ENCODE data around the gene FARSB. TPM values are rescaled to one million over a fixed set of nuclear protein-coding genes. Genes with fewer than 3 reads are reported as not detected.

The FARSB gene
- total and polyA plus RNA-seq, 2 donors: 15.1 to 17.1 TPM

GRCh38 chr2:222545823-222546795, 109.8 kb downstream of the FARSB start:
- Histone ChIP-seq H3K27ac (ENCODE audit: low read depth) (no peak overlapping the region), H3K4me1 (ENCODE audit: insufficient read depth) (no peaks in the 10 kb centered on the region), H3K4me3 (ENCODE audit: low read depth, low read length) (no peak overlapping the region), H3K36me3 (ENCODE audit: insufficient read depth) (no peaks in the 10 kb centered on the region)
- no peak for DNase-seq (ENCODE audit: extremely low spot score)
- WGBS: 43% methylated on average over 6 of the region's 6 CpGs

- no peaks in the 10 kb centered on the region for H3K4me1 ChIP-seq (ENCODE audit: insufficient read depth)
- no peak overlapping the region for H3K27ac ChIP-seq (ENCODE audit: low read depth)
- no peaks in the 10 kb centered on the region for H3K36me3 ChIP-seq (ENCODE audit: insufficient read depth)
- H3K4me3 ChIP-seq (ENCODE audit: low read depth, low read length): no peak overlapping the region
- DNase-seq (ENCODE audit: extremely low spot score): no peak
- 75% methylated on average over 1 of the region's 1 CpG for whole genome bisulfite sequencing
Observed at GRCh38 chr2:222544661-222545060, 111.2 kb downstream of the FARSB start.

- H3K27ac ChIP-seq (ENCODE audit: low read depth): no peak overlapping the region
- H3K4me3 ChIP-seq (ENCODE audit: low read depth, low read length): no peak overlapping the region
- WGBS: 89% methylated on average over 3 of the region's 3 CpGs
- no peaks in the 10 kb centered on the region for H3K4me1 ChIP-seq (ENCODE audit: insufficient read depth)
- H3K36me3 ChIP-seq (ENCODE audit: insufficient read depth): no peaks in the 10 kb centered on the region
- DNase-seq (ENCODE audit: extremely low spot score): no peak
Observed at GRCh38 chr2:222538535-222538934, 117.4 kb downstream of the FARSB start.

DNA sequence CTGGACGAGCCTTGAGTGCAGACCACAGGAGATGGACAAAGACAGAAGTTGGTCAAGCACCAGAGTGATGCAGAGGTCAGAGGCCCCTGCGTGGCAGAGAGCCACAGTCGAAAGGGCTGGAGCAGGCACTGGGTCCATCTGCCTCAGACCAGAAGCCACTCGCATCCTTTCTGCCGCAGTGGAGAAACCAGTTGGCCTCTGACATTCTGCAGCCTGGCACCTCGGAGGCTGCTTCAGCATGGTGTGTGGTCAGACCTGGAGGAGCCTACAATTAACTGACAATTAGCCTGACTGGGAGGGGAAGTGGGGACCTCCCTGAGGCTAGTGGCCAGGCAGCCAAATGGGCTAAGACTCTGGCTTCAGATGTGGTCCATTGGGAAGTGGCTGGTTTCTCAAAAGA, 120.4 kb downstream of the FARSB start:
- 63% methylated on average over 6 of the region's 6 CpGs for WGBS
- Histone ChIP-seq H3K27ac (ENCODE audit: low read depth) (no peak overlapping the region), H3K4me1 (ENCODE audit: insufficient read depth) (no peaks in the 10 kb centered on the region), H3K4me3 (ENCODE audit: low read depth, low read length) (no peak overlapping the region), H3K36me3 (ENCODE audit: insufficient read depth) (no peaks in the 10 kb centered on the region)
- DNase-seq (ENCODE audit: extremely low spot score): no peak

DNA sequence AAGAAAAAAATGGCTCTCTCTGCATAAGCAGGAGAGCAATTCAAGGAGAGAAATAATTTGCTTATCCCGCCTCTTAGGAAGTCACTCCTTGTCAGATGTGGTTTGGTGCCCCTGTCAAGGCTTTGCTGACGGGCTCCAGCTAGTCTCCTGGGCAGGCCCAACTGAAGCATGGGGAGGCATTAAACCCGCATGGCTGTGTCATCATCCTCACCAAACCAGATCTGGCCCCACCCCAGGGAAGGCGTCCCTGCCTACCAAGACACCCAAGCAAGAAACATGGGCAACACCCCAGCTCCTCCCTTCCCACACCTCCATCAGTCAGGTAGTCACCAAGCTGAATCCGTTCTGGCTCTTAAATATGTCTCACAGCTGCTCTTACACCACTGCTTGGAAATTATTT, 123.6 kb downstream of the FARSB start:
- no peak for DNase-seq (ENCODE audit: extremely low spot score)
- no peak overlapping the region for H3K27ac ChIP-seq (ENCODE audit: low read depth)
- H3K4me3 ChIP-seq (ENCODE audit: low read depth, low read length): no peak overlapping the region
- no peaks in the 10 kb centered on the region for H3K36me3 ChIP-seq (ENCODE audit: insufficient read depth)
- no peaks in the 10 kb centered on the region for H3K4me1 ChIP-seq (ENCODE audit: insufficient read depth)
- WGBS: 81% methylated on average over 5 of the region's 5 CpGs

DNA sequence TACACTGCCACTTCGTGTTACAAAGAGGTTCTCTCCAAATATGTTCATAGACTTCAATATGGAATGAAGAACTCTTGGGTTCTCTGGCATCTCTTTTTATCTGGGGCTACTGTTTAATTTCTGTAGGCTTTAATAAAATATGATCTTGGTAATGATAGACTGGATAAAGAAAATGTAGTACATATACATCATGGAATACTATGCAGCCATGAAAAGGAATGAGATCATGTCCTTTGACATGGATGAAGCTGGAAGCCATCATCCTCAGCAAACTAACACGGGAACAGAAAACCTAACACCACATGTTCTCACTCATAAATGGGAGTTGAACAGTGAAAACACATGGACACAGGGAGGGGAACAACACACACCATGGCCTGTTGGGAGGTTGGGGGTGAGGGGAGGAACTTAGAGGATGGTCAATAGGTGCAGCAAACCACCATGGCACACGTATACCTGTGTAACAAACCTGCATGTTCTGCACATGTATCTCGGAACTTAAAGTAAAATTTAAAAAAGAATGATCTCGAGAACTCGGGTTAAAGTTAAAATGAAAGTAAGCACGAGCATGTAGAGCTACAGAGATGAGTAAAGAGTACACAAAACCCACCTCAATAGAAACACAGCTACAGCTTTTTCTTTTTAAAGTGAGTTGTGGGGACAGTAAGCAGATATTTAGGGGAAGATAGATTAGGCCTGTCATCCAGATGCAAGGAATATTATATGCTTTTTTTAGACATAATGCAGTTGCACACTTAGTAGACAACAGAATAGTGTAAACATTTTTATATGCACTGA, 129.2 kb downstream of the FARSB start:
- no peak overlapping the region for H3K4me3 ChIP-seq (ENCODE audit: low read depth, low read length)
- DNase-seq (ENCODE audit: extremely low spot score): no peak
- WGBS: 94% methylated on average over 7 of the region's 7 CpGs

GRCh38 chr2:222525811-222526210, 130.1 kb downstream of the FARSB start:
- WGBS: 61% methylated on average over 5 of the region's 5 CpGs
- no peaks in the 10 kb centered on the region for H3K36me3 ChIP-seq (ENCODE audit: insufficient read depth)
- no peak overlapping the region for H3K4me3 ChIP-seq (ENCODE audit: low read depth, low read length)
- no peaks in the 10 kb centered on the region for H3K4me1 ChIP-seq (ENCODE audit: insufficient read depth)
- H3K27ac ChIP-seq (ENCODE audit: low read depth): no peak overlapping the region
- peak; percentile 26 for DNase-seq (ENCODE audit: extremely low spot score)

More for the DNA sequence above, 129.2 kb downstream of the FARSB start:
- Histone ChIP-seq H3K27ac (ENCODE audit: low read depth) (no peak overlapping the region), H3K4me1 (ENCODE audit: insufficient read depth) (no peaks in the 10 kb centered on the region), H3K36me3 (ENCODE audit: insufficient read depth) (no peaks in the 10 kb centered on the region)

- WGBS: 82% methylated on average over 4 of the region's 4 CpGs
- Histone ChIP-seq H3K27ac (ENCODE audit: low read depth) (no peak overlapping the region), H3K36me3 (ENCODE audit: insufficient read depth) (no peaks in the 10 kb centered on the region), H3K4me3 (ENCODE audit: low read depth, low read length) (no peak overlapping the region), H3K4me1 (ENCODE audit: insufficient read depth) (no peaks in the 10 kb centered on the region)
- DNase-seq (ENCODE audit: extremely low spot score): no peak
Observed at GRCh38 chr2:222523783-222524544, 131.9 kb downstream of the FARSB start.

GRCh38 chr2:222522082-222522481, 133.8 kb downstream of the FARSB start:
- H3K4me1 ChIP-seq (ENCODE audit: insufficient read depth): no peaks in the 10 kb centered on the region
- no peak for DNase-seq (ENCODE audit: extremely low spot score)
- H3K36me3 ChIP-seq (ENCODE audit: insufficient read depth): no peaks in the 10 kb centered on the region
- no peak overlapping the region for H3K27ac ChIP-seq (ENCODE audit: low read depth)
- H3K4me3 ChIP-seq (ENCODE audit: low read depth, low read length): no peak overlapping the region
- 53% methylated on average over 1 of the region's 1 CpG for WGBS

DNA sequence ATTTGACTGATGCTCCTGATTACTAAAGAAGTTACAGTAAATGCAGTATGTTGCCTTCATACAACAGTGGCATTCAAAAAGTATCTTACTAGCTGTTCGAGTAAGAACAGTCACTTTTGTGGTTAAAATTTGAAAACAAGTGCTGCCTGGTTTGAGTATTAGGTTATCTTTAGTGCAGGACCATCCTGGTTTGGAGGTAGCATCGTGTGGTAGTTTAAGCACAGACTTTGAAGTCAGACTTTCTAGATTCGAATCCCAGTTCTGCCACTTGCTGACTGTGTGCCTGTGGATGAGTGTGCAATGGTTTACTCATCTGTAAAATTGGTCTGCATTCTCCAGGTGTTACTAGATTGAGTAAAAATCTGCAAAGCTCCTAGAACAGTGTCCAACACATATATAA, 134.8 kb downstream of the FARSB start:
- H3K4me1 ChIP-seq (ENCODE audit: insufficient read depth): no peaks in the 10 kb centered on the region
- WGBS: 84% methylated on average over 3 of the region's 3 CpGs
- no peaks in the 10 kb centered on the region for H3K36me3 ChIP-seq (ENCODE audit: insufficient read depth)
- no peak overlapping the region for H3K4me3 ChIP-seq (ENCODE audit: low read depth, low read length)
- no peak overlapping the region for H3K27ac ChIP-seq (ENCODE audit: low read depth)
- no peak for DNase-seq (ENCODE audit: extremely low spot score)

Other genes starting within 250 kb of the FARSB start
- gene SGPP2, start 231.5 kb downstream of the FARSB start, total RNA-seq: 3.5 TPM
- gene SGPP2, start 231.5 kb downstream of the FARSB start, polyA plus RNA-seq: 1.9 TPM
- not detected for gene MOGAT1, start 15.6 kb upstream of the FARSB start, total RNA-seq
- not detected for gene MOGAT1, start 15.6 kb upstream of the FARSB start, polyA plus RNA-seq
- gene ACSL3, start 204.9 kb upstream of the FARSB start, total RNA-seq: 136 TPM
- 26.3 TPM for gene ACSL3, start 204.9 kb upstream of the FARSB start, polyA plus RNA-seq